Large intestine (tissue), 3 donors: ENCODE measurements around the gene TRABD2A. TPM values are rescaled to one million over a fixed set of nuclear protein-coding genes. Genes with fewer than 3 reads are reported as not detected.

Experiments
- DNase-seq, 2 donors: peaks; one replicate each; pipeline versions ENCODE4 v3.0.0 to v3.0.0-alpha.2; 2013
- H3K27ac ChIP-seq: one replicate; pipeline ENCODE4 v1.5.1; 2013; ENCODE audit warnings: low read length
- H3K27me3 ChIP-seq: 2 replicates; pipeline ENCODE4 v1.6.1; 2013; ENCODE audit warnings: low read length; ENCODE audit not compliant: control insufficient read depth, insufficient read depth
- H3K36me3 ChIP-seq: 2 replicates; pipeline ENCODE4 v1.6.1; 2013; ENCODE audit warnings: low read length; ENCODE audit not compliant: control insufficient read depth, insufficient read depth
- H3K4me1 ChIP-seq: one replicate; pipeline ENCODE4 v1.6.1; 2013; ENCODE audit warnings: low read length; ENCODE audit not compliant: control insufficient read depth, insufficient read depth
- H3K4me3 ChIP-seq: one replicate; pipeline ENCODE4 v1.5.1; 2013; ENCODE audit warnings: low read length
- H3K9me3 ChIP-seq: one replicate; pipeline ENCODE4 v1.6.1; 2013; ENCODE audit warnings: mild to moderate bottlenecking, low read depth, low read length, moderate library complexity; ENCODE audit not compliant: control insufficient read depth
- WGBS: methylation state at CpG from one replicate; pipeline ENCODE4 v1.1.5; 2013; ENCODE audit warnings: low lambda C conversion rate; ENCODE audit not compliant: insufficient coverage; 5-methylcytosine and 5-hydroxymethylcytosine counted together
- polyA plus RNA-seq: library from polyadenylated mRNA; unstranded; fragments of 120-200 nt; gene quantifications from one replicate; pipeline ENCODE4 v1.2.1, GENCODE V29; 2013

TRABD2A gene
- polyA plus RNA-seq, 1 donor = 18.0 TPM

DNA sequence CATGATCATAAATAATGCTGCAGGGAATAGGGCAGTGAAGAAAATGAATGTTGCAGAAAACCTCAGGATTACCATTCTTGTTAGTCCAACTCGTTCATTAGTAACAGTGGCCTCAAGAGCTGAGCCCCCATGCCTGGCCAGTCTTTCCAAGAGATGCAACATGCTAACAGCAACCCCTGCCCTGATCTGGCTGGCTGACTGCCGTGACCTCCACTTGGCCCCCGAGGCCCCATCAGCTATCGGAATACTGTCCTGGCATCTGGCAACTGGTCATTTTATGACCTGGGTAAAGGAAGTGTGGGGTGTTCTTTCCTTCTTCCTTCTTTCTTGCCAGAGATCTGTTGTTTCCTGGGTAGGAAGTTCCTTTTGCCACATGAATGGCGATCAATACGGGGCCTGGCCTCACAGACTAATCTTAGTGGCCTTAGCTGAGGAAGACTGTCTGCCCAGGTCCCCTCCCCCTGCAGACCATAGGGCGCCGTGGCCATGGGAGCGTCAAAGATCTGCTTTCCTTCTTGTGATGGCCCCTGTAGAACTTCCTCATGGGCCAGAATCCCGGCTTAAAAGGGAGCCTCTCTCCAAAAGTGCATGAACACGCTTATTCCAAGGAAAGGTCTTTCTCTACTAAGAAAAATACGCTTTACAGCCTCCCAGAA lies 10.6 kb upstream of the TRABD2A start:
- no peaks in the 10 kb centered on the region for H3K36me3 ChIP-seq
- no peak overlapping the region for H3K4me3 ChIP-seq
- WGBS = 100% methylated on average over 1 of the region's 12 CpGs
- H3K4me1 ChIP-seq = peaks cover 12% of the 10 kb centered on the region
- H3K27ac ChIP-seq = no peak overlapping the region
- no peaks in the 10 kb centered on the region for H3K27me3 ChIP-seq
- DNase-seq = no peak
- H3K9me3 ChIP-seq = no peaks in the 10 kb centered on the region

DNA sequence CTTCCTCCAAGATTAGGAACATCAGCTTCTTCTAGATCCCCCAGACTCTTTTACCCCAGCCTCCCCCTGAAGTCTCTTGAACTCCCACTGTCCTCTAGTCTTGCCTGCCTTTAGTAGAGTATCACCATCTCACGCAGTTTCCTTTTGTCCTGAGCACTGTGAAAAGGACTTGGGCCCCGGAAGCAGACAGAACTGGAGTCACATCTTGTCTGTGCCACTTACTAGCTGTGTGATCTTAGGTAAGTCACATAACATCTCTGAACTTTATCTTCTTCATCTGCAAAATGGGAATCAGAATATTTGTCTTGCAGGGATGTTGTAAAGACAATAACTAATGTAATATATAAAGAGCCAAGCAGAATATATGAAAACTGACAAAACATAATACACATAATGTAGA lies 8.4 kb upstream of the TRABD2A start:
- Histone ChIP-seq H3K27me3 (no peaks in the 10 kb centered on the region), H3K4me3 (peak overlapping the region; percentile 13)
- WGBS = no CpG with 5 or more reads among the region's 2 CpGs

DNA sequence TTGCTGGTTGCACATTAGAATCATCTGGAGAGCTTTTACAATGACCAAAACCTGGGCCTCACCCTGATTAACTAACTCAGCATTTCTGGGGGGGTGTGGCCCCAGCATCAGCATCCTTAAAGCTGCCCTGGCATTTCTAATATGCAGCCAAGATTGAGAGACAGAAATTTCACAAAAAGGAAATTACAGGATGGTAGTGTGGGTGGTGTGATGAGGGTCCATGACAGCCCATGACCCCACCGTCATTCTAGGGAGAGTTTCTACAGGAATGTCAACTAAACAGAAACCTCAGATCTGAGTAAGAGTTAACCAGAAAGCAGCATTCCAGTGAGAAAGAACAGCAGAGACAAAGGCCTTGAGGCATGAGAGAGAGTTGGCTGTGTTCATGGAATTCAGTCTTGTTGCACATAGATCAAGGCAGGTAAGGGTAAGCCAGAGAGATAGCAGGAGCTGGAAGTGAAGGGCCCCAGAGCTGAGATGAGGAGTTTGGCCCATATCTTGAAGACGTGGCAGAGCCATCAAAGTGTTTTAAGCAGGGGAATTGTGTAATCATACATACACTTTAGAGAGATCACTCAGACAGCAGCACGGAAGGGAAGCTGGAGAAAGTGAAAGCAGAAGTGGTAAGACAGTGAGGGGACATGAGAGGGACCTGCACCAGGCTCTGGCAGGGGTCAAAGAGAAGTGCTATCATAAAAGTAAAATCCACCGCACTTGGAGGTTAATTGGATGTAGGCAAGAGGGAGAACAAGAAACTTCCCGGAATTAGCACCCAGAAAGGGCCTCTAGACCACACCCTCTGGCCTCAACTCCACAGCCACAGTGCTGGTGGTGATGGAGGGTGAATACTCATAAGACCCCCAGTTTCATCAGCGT lies 7.8 kb upstream of the TRABD2A start:
- H3K4me3 ChIP-seq = peak overlapping the region; percentile 13
- H3K27me3 ChIP-seq = no peaks in the 10 kb centered on the region
- peak overlapping the region; percentile 45 for H3K27ac ChIP-seq
- no peaks in the 10 kb centered on the region for H3K36me3 ChIP-seq
- no peaks in the 10 kb centered on the region for H3K9me3 ChIP-seq
- WGBS = 0% methylated on average over 1 of the region's 6 CpGs
- peak; percentile 70 to 88 for DNase-seq
- H3K4me1 ChIP-seq = peaks cover 12% of the 10 kb centered on the region

More for the DNA sequence above, 8.4 kb upstream of the TRABD2A start:
- no peak for DNase-seq
- Histone ChIP-seq H3K4me1 (peaks cover 12% of the 10 kb centered on the region), H3K36me3 (no peaks in the 10 kb centered on the region), H3K9me3 (no peaks in the 10 kb centered on the region), H3K27ac (peak overlapping the region; percentile 45)

DNA sequence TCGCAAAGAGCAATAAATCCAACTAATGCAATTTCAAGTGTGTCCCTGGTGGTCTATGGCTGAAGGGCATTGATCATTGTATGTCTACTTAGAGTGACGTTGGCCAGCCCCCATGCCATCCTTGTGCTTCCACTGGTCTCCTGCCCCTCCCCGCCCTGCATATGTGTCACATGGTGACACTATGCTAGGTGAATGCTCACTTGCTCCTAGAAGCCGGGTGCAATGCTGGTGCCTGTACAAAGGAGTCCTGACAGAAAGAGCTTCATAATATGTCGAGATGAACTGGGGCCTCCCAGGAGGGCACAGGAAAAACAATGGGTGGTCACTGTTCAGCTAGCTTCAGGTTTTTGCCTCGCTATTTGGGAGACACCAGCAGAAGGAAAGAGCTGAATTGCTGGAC lies 5.9 kb upstream of the TRABD2A start:
- DNase-seq = no peak
- H3K9me3 ChIP-seq = no peaks in the 10 kb centered on the region
- H3K4me1 ChIP-seq = peaks cover 16% of the 10 kb centered on the region
- H3K36me3 ChIP-seq = no peaks in the 10 kb centered on the region
- 100% methylated on average over 1 of the region's 6 CpGs for WGBS
- peaks cover under 1% of the 10 kb centered on the region for H3K27me3 ChIP-seq
- H3K4me3 ChIP-seq = no peak overlapping the region
- no peak overlapping the region for H3K27ac ChIP-seq

DNA sequence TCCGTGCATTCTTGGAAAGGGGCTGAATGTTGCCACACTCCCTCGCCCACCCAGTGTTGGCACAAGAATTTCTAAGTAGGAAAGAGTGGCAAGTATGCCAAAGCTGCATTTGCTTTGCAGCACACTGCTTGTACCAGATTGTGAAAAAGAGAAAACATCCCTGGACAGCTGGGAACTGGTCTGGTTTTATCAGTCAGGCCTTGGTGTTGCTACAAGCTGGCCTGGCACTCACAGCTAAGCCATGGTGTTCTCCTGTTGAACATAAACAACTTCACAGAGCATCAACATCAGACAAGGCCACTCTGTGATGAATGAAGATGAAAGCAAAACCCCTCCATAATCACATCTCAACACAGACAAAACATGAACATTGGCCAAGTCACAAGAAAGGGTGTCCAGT lies 4.2 kb upstream of the TRABD2A start:
- no peaks in the 10 kb centered on the region for H3K36me3 ChIP-seq
- H3K4me1 ChIP-seq = peaks cover 16% of the 10 kb centered on the region
- WGBS = no CpG with 5 or more reads among the region's 2 CpGs
- no peak overlapping the region for H3K4me3 ChIP-seq
- DNase-seq = no peak
- no peak overlapping the region for H3K27ac ChIP-seq
- H3K27me3 ChIP-seq = peaks cover 15% of the 10 kb centered on the region
- no peaks in the 10 kb centered on the region for H3K9me3 ChIP-seq

DNA sequence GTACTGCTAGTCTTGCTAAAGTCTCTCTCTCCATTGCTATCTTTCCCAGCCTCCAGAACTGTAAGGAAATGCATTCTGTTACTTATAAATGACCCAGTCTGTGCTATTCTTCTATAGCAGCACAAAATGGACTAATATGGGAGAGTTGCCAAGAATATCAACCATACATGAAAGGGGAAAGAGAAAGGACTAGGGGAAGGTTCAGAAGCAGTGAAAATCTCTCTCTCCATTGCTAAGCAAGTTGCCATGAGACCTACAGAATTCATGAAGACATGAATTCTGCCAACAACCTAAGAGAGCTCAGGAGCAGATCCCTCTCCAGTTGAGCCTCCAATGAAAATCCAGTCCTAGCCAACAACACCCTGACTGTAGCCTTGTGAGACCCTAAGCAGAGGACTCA lies 3.6 kb upstream of the TRABD2A start:
- no peak overlapping the region for H3K27ac ChIP-seq
- H3K4me3 ChIP-seq = no peak overlapping the region
- H3K4me1 ChIP-seq = peaks cover 16% of the 10 kb centered on the region
- no peaks in the 10 kb centered on the region for H3K36me3 ChIP-seq
- DNase-seq = no peak
- H3K9me3 ChIP-seq = no peaks in the 10 kb centered on the region
- H3K27me3 ChIP-seq = peaks cover 20% of the 10 kb centered on the region

DNA sequence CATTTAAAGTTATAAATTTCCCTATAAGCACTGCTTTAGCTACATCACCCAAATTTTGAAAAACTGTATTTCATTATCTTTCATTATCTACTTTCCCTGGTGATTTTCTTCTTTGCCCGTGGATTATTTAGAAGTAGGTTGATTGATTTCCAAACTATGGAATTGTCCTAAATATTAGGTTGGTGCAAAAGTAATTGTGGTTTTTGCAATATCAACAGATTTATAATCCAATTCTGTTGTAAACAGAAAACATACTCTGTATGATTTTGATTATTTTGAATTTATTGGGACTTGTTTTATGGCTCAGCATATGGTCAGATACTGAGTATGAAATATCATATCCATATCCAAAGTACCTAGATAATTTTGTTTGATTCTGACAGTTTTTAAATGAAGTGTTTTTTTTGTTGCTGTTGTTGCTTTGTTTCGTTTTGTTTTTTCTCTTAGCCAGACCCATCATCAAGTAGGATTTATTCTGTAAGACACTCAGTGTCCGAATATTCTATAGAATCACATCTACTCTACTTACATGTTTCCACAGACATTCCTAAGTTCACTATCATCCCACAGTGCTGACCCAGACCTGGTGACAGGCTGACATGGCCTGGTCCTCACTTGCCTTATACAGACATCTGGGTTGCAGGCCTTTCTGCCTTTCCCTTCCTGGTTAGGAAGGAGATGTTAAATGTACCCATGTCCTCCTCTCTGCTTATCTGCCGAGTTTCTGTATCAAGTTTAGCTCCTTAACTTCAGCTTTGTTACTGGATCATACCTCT lies 2.1 kb upstream of the TRABD2A start:
- WGBS = 100% methylated on average over 1 of the region's 4 CpGs
- no peak for DNase-seq
- no peaks in the 10 kb centered on the region for H3K9me3 ChIP-seq
- no peak overlapping the region for H3K4me3 ChIP-seq
- H3K36me3 ChIP-seq = no peaks in the 10 kb centered on the region
- peaks cover 28% of the 10 kb centered on the region for H3K27me3 ChIP-seq
- H3K27ac ChIP-seq = no peak overlapping the region
- H3K4me1 ChIP-seq = peaks cover 3% of the 10 kb centered on the region

DNA sequence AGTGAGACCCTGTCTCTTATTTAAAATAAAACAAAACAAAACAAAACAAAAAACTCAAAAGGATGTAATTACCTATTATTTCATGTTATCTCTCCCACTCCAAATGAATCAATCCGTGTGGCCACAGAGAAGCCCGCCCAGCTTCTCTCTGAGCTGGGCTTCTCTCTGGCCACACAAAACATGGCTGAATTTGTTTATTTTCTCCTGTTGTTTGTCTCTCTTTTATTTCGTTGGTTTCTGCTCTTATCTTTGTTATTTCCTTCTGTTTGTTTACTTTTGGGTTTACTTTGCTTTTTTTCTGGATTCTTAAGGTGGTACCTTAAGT lies 1.5 kb upstream of the TRABD2A start:
- peaks cover 3% of the 10 kb centered on the region for H3K4me1 ChIP-seq
- H3K4me3 ChIP-seq = no peak overlapping the region
- 56% methylated on average over 3 of the region's 3 CpGs for WGBS
- H3K9me3 ChIP-seq = no peaks in the 10 kb centered on the region
- DNase-seq = no peak
- H3K27me3 ChIP-seq = peaks cover 28% of the 10 kb centered on the region
- H3K27ac ChIP-seq = no peak overlapping the region
- no peaks in the 10 kb centered on the region for H3K36me3 ChIP-seq

DNA sequence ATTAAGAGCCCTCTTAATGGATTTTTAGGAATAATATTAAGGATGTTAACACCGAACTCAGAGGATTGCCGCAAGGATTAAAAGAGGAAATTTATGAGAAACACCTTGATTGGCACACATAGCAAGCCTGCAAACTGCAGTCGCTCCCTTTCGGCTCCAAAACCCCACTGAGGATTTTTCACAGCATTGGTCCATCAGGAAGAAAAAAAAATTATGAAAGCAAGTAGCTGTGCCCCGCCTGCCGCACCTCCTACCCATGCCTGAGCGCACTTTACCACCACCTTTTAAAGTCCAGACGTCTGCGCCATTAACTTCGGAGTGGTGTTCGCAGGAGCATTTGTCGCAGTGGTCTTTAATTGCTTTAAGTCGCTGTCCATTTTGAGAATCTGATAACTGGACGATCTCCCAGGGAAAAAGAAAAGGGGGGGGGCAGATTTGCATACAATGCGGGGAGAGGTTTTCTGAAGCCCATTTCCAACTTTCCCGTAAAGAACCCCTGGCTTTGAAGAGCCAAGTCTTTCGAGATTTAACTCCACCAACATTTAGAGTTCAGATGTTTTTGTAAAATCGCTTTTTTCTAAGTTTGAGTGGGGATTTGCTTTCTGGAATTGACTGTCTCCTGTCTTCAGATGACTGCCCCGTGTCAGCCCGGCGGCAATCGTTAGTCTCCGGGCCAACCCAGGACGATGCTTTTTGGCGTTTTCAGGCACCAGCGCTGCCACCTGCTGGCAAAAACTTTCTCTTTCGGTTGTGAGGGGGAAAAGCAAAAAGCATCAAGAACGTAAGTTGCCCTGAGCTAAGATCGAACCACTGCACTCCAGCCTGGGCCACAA lies 913 bp upstream of the TRABD2A start:
- Histone ChIP-seq H3K4me3 (peak overlapping the region; percentile 40), H3K27ac (peak overlapping the region; percentile 21), H3K27me3 (peaks cover 28% of the 10 kb centered on the region), H3K36me3 (no peaks in the 10 kb centered on the region), H3K9me3 (no peaks in the 10 kb centered on the region), H3K4me1 (peaks cover 3% of the 10 kb centered on the region)
- DNase-seq = peak; percentile 60 to 83
- no CpG with 5 or more reads among the region's 29 CpGs for WGBS

DNA sequence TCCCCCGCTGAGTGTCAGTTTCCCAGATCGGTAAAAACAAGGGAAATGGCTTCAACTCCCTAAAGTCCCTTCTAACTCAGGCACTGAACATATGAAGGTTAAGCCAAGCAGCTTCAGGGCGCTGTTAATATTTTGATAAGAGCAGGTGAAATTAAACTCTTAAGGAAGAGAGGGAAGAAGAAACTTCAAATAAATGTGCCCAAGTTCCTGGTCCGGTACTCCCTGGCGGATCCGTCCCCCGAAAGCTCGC lies 564 bp downstream of the TRABD2A start:
- no peaks in the 10 kb centered on the region for H3K36me3 ChIP-seq
- DNase-seq = no peak
- H3K4me3 ChIP-seq = peak overlapping the region; percentile 75
- H3K27ac ChIP-seq = peak overlapping the region; percentile 42
- H3K9me3 ChIP-seq = no peaks in the 10 kb centered on the region
- H3K27me3 ChIP-seq = peaks cover 28% of the 10 kb centered on the region
- H3K4me1 ChIP-seq = peaks cover 3% of the 10 kb centered on the region
- 0% methylated on average over 1 of the region's 8 CpGs for WGBS
